HepG2 (cell line): Measurements from ENCODE around the gene IDH3A. TPM values are rescaled to one million over a fixed set of nuclear protein-coding genes. Genes with fewer than 3 reads are reported as not detected.

ENCODE experiments used
- AHR ChIP-seq: IDR thresholded peaks from 2 replicates; pipeline ENCODE4 v1.6.1; 2018; ENCODE audit warnings: missing genetic modification reagents, missing compliant biosample characterization
- ATAD3A ChIP-seq: sonication (generic); formaldehyde crosslinking; IDR thresholded peaks from 2 replicates; pipeline ENCODE4 v1.4.0; 2020; ENCODE audit warnings: missing genetic modification reagents
- FLYWCH1 ChIP-seq: sonication (generic); formaldehyde crosslinking; IDR thresholded peaks from 2 replicates; pipeline ENCODE4 v1.8.1; 2023; ENCODE audit warnings: mild to moderate bottlenecking, missing genetic modification reagents
- FOSL1 ChIP-seq: sonication (generic); formaldehyde crosslinking; IDR thresholded peaks from 2 replicates; pipeline ENCODE4 v1.9.0; 2021; ENCODE audit warnings: missing genetic modification reagents, borderline replicate concordance
- GATA4 ChIP-seq: sonication (generic); IDR thresholded peaks from 2 replicates; pipeline ENCODE4 v1.6.1; 2016; ENCODE audit warnings: antibody characterized with exemption, low read depth, borderline replicate concordance
- GZF1 ChIP-seq: sonication (generic); formaldehyde crosslinking; IDR thresholded peaks from 2 replicates; pipeline ENCODE4 v1.5.1; 2020; ENCODE audit warnings: mild to moderate bottlenecking, missing genetic modification reagents
- HNF4G ChIP-seq, 2 experiments: sonication (generic) in 1 of 2; formaldehyde crosslinking in 1 of 2; IDR thresholded peaks; 2 replicates each; pipeline versions ENCODE4 v1.4.0 to v1.6.1; 2011 to 2020; ENCODE audit warnings: borderline replicate concordance in 2 of 2, low read depth in 2 of 2, mild to moderate bottlenecking in 2 of 2, low read length in 1 of 2, missing genetic modification reagents in 1 of 2, moderate library complexity in 1 of 2
- MED1 ChIP-seq: sonication (generic); formaldehyde crosslinking; IDR thresholded peaks from 2 replicates; pipeline ENCODE4 v1.4.0; 2020; ENCODE audit warnings: missing genetic modification reagents
- NKX3-1 ChIP-seq: sonication (generic); formaldehyde crosslinking; IDR thresholded peaks from 2 replicates; pipeline ENCODE4 v1.5.0; 2020; ENCODE audit warnings: missing genetic modification reagents
- NR2C2 ChIP-seq: sonication (generic); formaldehyde crosslinking; IDR thresholded peaks from 2 replicates; pipeline ENCODE4 v1.4.0; 2020; ENCODE audit warnings: missing genetic modification reagents, mild to moderate bottlenecking, moderate library complexity, borderline replicate concordance
- PCBP1 ChIP-seq: fragments of 200-400 bp; formaldehyde crosslinking; IDR thresholded peaks from 2 replicates; pipeline ENCODE4 v1.6.1; 2017; ENCODE audit warnings: mild to moderate bottlenecking, low read depth, low read length, borderline replicate concordance
- SIX1 ChIP-seq: sonication (generic); formaldehyde crosslinking; IDR thresholded peaks from 2 replicates; pipeline ENCODE4 v1.4.0; 2020; ENCODE audit warnings: missing genetic modification reagents, borderline replicate concordance
- TBP ChIP-seq: sonication (generic); formaldehyde crosslinking; IDR thresholded peaks from 2 replicates; pipeline ENCODE4 v1.5.0; 2020; ENCODE audit warnings: missing genetic modification reagents
- TP53 ChIP-seq: sonication (generic); formaldehyde crosslinking; conservative IDR thresholded peaks from 2 replicates; pipeline ENCODE4 v1.4.0; 2020; ENCODE audit warnings: missing genetic modification reagents
- ZNF10 ChIP-seq: sonication (generic); formaldehyde crosslinking; IDR thresholded peaks from 2 replicates; pipeline ENCODE4 v1.4.0; 2020; ENCODE audit warnings: mild to moderate bottlenecking, low read depth, missing genetic modification reagents, borderline replicate concordance
- ZNF207 ChIP-seq: fragments of 450-650 bp; IDR thresholded peaks from 2 replicates; pipeline ENCODE4 v1.6.1; 2016; ENCODE audit warnings: antibody characterized with exemption, borderline replicate concordance
- ZNF235 ChIP-seq: sonication (generic); formaldehyde crosslinking; IDR thresholded peaks from 2 replicates; pipeline ENCODE4 v1.8.1; 2023; ENCODE audit warnings: mild to moderate bottlenecking, missing genetic modification reagents, borderline replicate concordance
- ZNF557 ChIP-seq: sonication (generic); formaldehyde crosslinking; IDR thresholded peaks from 2 replicates; pipeline ENCODE4 v1.4.0; 2020; ENCODE audit warnings: missing genetic modification reagents
- ZNF720 ChIP-seq: sonication (generic); formaldehyde crosslinking; IDR thresholded peaks from 2 replicates; pipeline ENCODE4 v1.4.0; 2020; ENCODE audit warnings: missing genetic modification reagents
- ZNF792 ChIP-seq: IDR thresholded peaks from 2 replicates; pipeline ENCODE4 v1.6.1; 2016
- ZSCAN31 ChIP-seq: sonication (generic); formaldehyde crosslinking; IDR thresholded peaks from 2 replicates; pipeline ENCODE4 v1.5.0; 2020; ENCODE audit warnings: low read depth, mild to moderate bottlenecking, missing genetic modification reagents
- polyA plus RNA-seq, 8 experiments: library from polyadenylated mRNA; depleted of rRNA in 3 of 8; stranded (reverse) in 7 of 8; unstranded in 1 of 8; fragments of >200 nt; fragmentation: Illumina TruSeq in 4 of 8; extraction: Trizol in 4 of 8; gene quantifications; 2 replicates each; pipeline versions ENCODE4 v1.2.1 to v1.2.3, GENCODE V29; 2011 to 2016; ENCODE audit warnings: low read depth in 4 of 8, missing spikeins in 1 of 8, mixed read lengths in 1 of 8; ENCODE audit not compliant: insufficient read depth in 1 of 8
- total RNA-seq, 5 experiments: library from RNA; depleted of rRNA; stranded (reverse); fragments of >200 nt; fragmentation: Illumina TruSeq; extraction: Trizol; gene quantifications; 2 replicates each; pipeline ENCODE4 v1.2.3, GENCODE V29; 2016; ENCODE audit warnings: low read depth in 1 of 5
- TF ChIP-seq, protein P1 (sequence below): sonication (generic); formaldehyde crosslinking; IDR thresholded peaks from 2 replicates; pipeline ENCODE4 v1.4.0; 2020; ENCODE audit warnings: missing genetic modification reagents, borderline replicate concordance
- TF ChIP-seq, protein P2 (sequence below): sonication (generic); formaldehyde crosslinking; IDR thresholded peaks from 2 replicates; pipeline ENCODE4 v1.4.0; 2020; ENCODE audit warnings: missing genetic modification reagents
- TF ChIP-seq, protein P3 (sequence below): sonication (generic); formaldehyde crosslinking; IDR thresholded peaks from 2 replicates; pipeline ENCODE4 v1.4.0; 2020; ENCODE audit warnings: missing genetic modification reagents
- TF ChIP-seq, protein P4 (sequence below): sonication (generic); formaldehyde crosslinking; conservative IDR thresholded peaks from 2 replicates; pipeline ENCODE4 v1.4.0; 2020; ENCODE audit warnings: missing genetic modification reagents

Gene IDH3A
- total and polyA plus RNA-seq, 2 of the 13 experiments (the other 11 are each of a cell fraction or from before 2014, with no cell fraction given), result 40.7 to 50.7 TPM

DNA sequence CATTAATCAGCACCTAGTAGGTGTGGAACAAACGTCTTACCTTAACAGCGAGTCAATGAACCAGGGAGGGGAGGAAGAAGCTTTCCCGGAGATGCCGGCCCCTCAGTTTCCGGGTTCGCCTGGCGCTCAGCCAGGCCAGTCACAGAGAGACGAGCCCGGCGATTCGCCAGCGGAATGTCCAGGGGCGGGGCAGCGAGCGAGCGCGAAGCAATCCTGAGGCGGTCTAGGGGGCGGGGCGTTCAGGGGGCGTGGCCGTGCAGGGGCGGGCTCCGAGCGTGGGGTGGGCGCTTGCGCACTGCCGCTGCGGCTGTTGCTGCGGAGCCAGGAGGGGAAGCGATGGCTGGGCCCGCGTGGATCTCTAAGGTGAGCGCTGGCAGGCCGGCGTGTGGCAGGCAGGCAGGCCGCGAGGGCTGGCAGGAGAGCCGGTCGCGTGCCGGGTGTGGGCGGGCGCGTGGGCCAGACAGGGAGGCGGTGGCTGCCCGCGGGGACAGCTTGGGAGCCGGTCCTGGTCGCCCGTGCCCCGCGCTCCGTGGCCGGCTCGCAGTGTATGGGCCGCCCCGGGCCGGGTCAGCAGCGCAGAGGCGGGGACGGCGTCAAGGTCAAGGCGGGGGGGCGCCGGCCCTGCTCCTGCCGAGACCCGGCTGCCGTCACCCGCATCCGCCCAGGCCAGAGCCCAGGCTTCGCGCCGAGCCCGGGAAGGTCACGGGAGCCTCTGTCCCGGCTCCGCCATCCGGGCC is at the start of gene IDH3A (continued):
- TF ChIP-seq HNF4G (IDR thresholded peaks at IDR 0.05; ENCODE audit: borderline replicate concordance, low read depth, low read length), result no peak
- TF ChIP-seq HNF4G (CRISPR knock-in tag; IDR thresholded peaks at IDR 0.05; ENCODE audit: borderline replicate concordance, low read depth), result no peak
- TF ChIP-seq ZNF235 (CRISPR knock-in tag), result no peak
- peak; percentile 15; the same call in 1 of the 2 replicates for TF ChIP-seq MED1 (CRISPR knock-in tag)
- TF ChIP-seq ZNF10 (CRISPR knock-in tag), result no peak
- no peak for TF ChIP-seq ZNF792 (CRISPR knock-in tag)
- TF ChIP-seq, protein P1, sequence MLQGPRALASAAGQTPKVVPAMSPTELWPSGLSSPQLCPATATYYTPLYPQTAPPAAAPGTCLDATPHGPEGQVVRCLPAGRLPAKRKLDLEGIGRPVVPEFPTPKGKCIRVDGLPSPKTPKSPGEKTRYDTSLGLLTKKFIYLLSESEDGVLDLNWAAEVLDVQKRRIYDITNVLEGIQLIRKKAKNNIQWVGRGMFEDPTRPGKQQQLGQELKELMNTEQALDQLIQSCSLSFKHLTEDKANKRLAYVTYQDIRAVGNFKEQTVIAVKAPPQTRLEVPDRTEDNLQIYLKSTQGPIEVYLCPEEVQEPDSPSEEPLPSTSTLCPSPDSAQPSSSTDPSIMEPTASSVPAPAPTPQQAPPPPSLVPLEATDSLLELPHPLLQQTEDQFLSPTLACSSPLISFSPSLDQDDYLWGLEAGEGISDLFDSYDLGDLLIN (CRISPR knock-in tag), result no peak
- no peak for TF ChIP-seq FLYWCH1
- no peak for TF ChIP-seq ZNF557 (CRISPR knock-in tag)
- TF ChIP-seq ZNF207, result no peak
- no peak for TF ChIP-seq ATAD3A (CRISPR knock-in tag)
- TF ChIP-seq NR2C2 (CRISPR knock-in tag), result peak; percentile 47; the same call in 1 of the 2 replicates
- TF ChIP-seq FOSL1 (CRISPR knock-in tag), result no peak
- TF ChIP-seq NKX3-1 (CRISPR knock-in tag), result no peak
- no peak for TF ChIP-seq ZNF720 (CRISPR knock-in tag)
- 0 out of 2 replicates have a peak, but pooled peaks have one; percentile 1 for TF ChIP-seq GATA4
- peak; percentile 86; the same call in 1 of the 2 replicates for TF ChIP-seq ZSCAN31 (CRISPR knock-in tag)
- TF ChIP-seq, protein P2, sequence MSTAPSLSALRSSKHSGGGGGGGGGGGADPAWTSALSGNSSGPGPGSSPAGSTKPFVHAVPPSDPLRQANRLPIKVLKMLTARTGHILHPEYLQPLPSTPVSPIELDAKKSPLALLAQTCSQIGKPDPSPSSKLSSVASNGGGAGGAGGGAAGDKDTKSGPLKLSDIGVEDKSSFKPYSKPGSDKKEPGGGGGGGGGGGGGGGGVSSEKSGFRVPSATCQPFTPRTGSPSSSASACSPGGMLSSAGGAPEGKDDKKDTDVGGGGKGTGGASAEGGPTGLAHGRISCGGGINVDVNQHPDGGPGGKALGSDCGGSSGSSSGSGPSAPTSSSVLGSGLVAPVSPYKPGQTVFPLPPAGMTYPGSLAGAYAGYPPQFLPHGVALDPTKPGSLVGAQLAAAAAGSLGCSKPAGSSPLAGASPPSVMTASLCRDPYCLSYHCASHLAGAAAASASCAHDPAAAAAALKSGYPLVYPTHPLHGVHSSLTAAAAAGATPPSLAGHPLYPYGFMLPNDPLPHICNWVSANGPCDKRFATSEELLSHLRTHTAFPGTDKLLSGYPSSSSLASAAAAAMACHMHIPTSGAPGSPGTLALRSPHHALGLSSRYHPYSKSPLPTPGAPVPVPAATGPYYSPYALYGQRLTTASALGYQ (CRISPR knock-in tag), result no peak
- TF ChIP-seq GZF1 (CRISPR knock-in tag), result no peak
- no peak for TF ChIP-seq PCBP1
- no peak for TF ChIP-seq SIX1 (CRISPR knock-in tag)
- TF ChIP-seq AHR (CRISPR knock-in tag), result no peak
- TF ChIP-seq TP53 (CRISPR knock-in tag), result no peak
- TF ChIP-seq, protein P3, sequence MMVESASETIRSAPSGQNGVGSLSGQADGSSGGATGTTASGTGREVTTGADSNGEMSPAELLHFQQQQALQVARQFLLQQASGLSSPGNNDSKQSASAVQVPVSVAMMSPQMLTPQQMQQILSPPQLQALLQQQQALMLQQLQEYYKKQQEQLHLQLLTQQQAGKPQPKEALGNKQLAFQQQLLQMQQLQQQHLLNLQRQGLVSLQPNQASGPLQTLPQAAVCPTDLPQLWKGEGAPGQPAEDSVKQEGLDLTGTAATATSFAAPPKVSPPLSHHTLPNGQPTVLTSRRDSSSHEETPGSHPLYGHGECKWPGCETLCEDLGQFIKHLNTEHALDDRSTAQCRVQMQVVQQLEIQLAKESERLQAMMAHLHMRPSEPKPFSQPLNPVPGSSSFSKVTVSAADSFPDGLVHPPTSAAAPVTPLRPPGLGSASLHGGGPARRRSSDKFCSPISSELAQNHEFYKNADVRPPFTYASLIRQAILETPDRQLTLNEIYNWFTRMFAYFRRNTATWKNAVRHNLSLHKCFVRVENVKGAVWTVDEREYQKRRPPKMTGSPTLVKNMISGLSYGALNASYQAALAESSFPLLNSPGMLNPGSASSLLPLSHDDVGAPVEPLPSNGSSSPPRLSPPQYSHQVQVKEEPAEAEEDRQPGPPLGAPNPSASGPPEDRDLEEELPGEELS, result no peak
- TF ChIP-seq TBP (CRISPR knock-in tag), result no peak
- TF ChIP-seq, protein P4, sequence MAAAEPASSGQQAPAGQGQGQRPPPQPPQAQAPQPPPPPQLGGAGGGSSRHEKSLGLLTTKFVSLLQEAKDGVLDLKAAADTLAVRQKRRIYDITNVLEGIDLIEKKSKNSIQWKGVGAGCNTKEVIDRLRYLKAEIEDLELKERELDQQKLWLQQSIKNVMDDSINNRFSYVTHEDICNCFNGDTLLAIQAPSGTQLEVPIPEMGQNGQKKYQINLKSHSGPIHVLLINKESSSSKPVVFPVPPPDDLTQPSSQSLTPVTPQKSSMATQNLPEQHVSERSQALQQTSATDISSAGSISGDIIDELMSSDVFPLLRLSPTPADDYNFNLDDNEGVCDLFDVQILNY (CRISPR knock-in tag), result no peak
